ENCODE measurements around the gene ATP13A2.

- TF ChIP-seq EZH2 (IDR thresholded peaks at IDR 0.05; ENCODE audit: borderline replicate concordance, low read depth, low read length, poor library complexity, severe bottlenecking) (no peak), CTCF (conservative IDR thresholded peaks at IDR 0.05; ENCODE audit: low read depth, low read length) (no peak)
These were observed 3.2 kb upstream of the ATP13A2 start for GRCh38 chr1:17014671-17015567.

Data from A673 (cell line).